Cerebellar nuclear complex (tissue), 1 donor: ENCODE measurements around the gene DGKE.

Experiments
- DNase-seq, 2 experiments: peaks; one replicate each; lab custom pipeline; 2025; lab: John Stamatoyannopoulos, UW

DGKE gene

DNA sequence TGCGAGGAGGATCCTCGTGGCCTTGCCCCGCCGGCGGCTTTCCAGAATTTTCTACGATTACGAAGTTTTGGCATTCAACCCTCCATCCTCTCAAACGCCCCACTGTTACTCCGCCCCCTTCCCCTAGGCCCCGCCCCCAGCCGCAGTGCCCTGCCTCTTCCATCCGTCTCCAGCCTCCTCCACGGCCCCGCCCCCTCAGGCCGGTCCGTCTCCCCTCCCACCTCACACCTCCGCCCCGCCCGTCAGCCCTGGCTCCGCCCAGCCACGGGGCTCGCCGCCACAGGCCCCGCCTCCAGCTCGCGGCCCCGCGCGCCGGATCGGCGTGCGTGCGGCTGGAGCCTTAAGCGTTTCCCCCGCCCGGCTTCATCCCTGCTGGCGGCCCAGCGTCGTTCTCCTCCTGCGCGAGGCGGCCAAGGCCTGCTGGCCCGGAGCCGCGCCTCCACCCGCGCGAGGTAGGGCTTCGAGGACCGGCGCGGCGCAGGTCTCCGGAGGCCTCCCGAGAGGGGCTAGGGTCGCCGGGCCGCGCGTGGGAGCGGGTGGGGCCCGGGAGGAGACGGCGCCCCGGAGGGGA, at the start of gene DGKE, which contains the start of gene C17orf67:
TSS of gene DGKE (plus strand) at position 343 of the 571 bp plus-strand sequence. CDS start 645 bp downstream, outside the sequence.
TSS of gene C17orf67 (minus strand) at position 112 of the 571 bp plus-strand sequence. CDS start 18,110 bp downstream, outside the sequence.
- peak; percentile 84 to 91 for DNase-seq

DNA sequence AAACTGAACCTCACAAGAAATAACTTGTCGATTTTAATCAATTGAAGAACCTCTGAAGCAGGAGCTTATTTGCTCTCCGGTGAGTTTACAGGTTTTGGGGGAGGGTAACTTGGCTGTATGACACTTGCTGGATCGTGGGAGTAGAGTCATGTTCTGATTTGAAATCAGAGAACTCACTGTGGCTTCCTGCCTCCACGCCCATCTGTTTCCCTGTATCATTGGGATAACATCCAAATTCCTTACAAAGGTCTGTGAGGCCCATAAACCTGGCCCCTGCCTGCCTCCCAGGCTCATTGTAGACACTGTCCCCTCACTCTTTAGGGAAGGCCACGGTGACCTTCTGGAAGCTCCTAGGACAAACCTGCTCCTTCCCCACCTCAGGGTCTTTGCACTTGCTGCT, 48.5 kb upstream of the DGKE start:
- no peak for DNase-seq

GRCh38 chr17:56785997-56786680, 47.8 kb upstream of the DGKE start:
- no peak for DNase-seq

DNA sequence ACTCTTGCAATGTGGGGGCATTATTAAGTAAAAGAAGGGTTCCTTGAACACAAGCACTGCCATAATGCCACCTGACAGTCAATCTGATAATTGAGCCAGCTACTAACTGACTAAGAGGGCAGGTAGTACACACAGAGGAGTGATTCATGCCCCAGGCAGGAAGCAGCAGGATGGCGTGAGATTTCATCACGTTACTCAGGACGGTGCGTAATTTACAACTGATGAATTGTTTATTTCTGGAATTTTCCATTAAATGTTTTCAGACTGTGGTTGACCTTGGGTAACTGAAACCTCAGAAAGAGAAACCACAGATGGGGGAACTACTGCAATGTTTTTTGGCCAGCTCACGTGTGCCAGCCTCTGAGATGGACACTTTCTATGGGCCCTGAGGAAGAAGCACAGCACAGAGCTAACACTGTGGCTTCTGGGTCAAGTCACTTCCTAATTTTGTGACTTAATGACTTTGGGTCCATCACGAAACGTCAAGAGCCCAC, 46.9 kb upstream of the DGKE start:
- DNase-seq, result no peak

DNA sequence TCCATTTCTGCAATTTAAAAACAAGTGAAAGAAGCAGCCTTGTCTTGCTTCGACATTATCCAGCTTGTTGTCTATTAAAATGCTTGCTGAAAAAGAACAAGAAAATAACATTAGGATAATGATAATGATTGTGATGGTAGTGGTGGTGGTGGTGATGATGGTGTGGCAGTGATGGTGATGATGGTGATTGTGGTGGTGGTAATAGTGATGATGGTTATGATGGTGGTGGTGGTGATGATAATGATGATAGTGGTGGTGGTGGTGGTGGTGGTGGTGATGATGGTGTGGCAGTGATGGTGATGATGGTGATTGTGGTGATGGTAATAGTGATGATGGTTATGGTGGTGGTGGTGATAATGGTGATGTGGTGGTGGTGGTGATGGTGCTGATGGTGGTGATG, 41.7 kb upstream of the DGKE start:
- no peak for DNase-seq

DNA sequence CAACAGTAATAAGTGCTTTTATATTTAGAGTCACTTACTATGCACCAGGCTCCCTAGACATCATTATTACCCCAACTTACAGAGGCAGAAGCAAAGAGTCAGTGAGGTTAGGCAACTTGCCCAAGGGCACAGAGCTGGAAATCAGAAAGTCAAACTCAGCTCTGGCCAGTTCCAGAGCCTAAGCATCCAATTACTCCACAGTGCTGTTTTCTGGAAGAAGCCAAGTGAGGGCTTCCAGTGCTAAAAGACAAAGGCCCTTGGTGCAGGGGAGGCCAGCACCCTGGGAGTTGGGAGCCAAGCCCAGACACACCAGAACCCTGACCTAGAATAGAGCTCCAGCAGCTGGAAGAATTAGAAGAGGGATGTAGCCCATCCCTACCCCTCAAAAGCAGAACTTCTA, 40.4 kb upstream of the DGKE start:
- DNase-seq, result no peak

GRCh38 chr17:56793957-56794356, 40.0 kb upstream of the DGKE start:
- DNase-seq, result no peak

DNA sequence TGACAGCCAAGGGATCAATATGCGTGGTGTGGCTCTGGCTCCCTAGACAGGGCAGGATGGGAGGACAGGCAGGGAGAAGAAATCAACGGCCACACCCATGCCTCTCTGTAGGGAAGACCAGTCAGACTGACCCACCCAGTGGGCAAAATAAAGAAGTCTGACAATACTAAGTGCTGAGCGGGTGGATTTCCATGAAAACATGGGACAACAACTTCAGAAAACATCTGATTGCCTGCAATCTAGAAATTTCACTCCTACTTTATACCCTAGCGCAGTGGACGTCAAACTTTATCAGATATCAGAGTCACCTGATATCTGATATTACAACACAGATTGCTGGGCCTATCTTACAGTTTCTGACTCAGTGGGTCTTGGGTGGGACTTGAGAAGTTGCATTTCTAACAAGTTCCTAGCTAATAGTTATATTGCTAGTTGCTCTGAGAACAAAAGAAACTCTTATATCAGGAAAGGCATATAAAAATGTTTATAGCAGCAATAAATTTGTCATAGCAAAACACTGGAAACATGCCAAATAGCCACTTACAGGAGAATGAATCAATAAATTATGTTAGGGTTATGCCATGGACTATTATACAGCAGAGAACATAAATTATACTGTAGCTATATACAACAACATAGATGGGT, 38.6 kb upstream of the DGKE start:
- DNase-seq, result no peak

DNA sequence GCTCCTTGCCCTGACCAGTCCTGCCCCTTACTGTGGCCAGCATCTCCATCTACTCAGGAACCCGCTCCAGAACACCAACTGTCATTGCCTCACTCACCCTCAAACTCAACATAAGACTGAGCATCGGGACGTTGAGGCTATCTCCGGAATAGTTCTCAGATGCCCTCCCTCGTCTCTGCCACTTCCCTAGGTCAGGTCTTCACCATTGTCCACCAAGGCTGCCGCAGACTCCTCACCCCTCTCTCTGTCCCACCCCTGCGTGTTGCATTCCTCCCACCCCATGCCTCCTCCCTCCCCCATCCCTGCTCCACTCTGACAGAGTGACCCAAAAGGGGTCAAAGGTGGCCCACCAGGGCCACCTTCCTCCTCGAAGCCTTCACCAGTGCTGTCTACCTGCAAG, 37.4 kb upstream of the DGKE start:
- no peak for DNase-seq

GRCh38 chr17:56798916-56799315, 35.0 kb upstream of the DGKE start:
- no peak for DNase-seq

DNA sequence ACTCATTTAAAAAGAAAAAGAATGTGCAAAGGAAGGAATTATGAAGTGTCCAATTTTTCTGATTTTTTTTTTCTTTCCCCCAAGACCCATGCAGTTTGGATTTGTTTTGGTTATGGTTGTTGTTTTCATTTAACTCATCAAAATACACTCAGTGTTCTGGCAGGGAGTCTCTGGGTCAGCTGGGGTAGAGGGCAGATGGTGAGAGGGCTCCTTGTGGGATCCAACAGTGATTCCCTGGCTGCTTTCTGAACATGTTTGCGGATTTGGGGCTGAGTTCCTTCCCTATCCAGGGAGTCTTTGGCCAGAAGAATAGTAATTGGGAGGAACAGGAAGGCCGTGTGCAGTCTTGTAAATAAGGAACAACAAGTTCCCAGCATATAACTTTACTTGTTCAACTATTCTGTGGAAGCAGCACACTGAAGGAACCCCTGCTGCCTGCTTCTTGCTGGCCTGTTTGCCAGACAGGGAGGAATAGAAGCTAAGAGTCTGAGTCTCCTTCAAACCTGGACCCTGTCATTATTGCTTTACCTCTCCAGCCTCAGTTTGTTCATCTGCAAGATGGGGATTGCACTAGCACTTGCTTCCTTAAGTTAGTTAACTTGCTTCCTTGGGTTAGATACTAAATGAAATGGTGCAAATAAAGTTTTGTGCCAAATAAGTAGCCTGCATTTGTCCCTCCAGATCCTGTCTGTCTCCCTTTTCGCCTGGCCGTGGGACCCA, 32.3 kb upstream of the DGKE start:
- DNase-seq, result no peak

DNA sequence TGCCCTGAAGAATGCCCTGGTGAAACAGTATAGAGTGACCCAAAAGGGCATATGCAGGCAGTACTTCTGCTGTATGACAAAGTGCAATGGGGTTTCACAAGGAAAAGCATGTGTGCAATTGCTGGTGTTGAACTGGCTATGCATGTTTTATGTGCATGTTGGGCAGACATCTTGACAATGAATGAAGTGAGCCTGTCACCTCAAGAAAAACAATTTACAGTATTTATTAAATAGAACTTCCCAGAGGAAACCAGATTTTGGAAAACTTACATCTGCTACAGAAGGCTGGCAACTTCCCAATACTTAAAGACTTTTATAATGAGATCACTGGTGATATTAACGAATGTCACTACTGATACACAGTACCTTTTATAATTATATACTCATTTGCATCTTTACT, 30.9 kb upstream of the DGKE start:
- no peak for DNase-seq

DNA sequence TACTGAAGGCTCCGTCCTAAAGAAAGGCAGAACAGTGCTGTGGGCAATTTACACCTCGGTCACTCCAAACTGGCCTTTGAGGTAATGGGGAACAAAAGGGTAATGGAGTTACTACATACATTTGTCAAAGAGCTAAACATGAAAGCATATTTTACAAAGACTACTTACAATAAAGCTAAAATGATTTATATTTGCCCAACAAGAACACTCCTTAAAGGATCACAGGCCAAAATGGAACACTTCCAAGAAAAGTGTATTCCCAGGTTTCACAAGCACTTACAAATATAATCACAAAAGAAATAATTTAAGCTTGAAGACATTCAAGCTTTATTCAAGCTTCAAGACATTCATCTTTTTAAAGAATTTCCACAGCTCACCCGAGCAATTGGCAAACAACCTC, 29.5 kb upstream of the DGKE start:
- DNase-seq, result no peak

DNA sequence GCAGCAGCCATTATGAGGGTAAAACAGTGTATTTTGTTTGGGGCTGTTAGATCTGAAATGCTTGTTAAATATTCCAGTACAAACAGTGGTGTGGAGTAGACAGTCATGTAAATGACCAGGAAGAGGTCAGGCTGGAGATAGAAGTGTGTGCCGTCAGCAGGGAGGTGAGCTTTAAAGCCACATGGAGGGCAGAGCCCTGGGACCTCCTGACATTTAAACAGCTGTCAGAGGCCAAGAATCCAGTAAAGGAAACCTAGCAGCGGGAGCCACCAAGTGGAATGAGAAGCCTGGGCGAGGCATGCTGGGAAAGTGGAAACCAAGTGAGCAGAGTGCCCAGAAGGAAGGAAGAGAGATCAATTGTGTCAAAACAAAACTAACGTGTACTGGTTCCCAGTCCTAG, 27.0 kb upstream of the DGKE start:
- no peak for DNase-seq

DNA sequence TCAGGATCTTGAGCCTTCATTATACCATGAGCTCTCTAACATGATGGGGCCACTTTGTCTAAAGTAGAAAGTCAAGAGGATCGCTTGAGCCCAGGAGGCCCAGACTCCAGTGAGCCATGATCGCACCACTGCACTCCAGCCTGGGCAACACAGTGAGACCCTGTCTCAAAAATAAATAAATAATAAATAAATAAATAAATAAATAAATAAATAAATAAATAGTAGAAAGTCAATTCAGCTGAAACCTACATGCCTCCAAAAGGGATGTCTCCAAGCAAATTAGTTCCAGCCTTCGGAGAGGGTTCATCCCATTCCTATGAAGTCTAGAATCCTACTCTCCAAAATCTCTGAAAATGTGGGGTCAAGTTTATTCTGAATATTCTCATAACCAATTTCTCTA, 26.2 kb upstream of the DGKE start:
- DNase-seq, result no peak

- DNase-seq, result no peak
Observed at GRCh38 chr17:56808503-56808902, 25.4 kb upstream of the DGKE start.

DNA sequence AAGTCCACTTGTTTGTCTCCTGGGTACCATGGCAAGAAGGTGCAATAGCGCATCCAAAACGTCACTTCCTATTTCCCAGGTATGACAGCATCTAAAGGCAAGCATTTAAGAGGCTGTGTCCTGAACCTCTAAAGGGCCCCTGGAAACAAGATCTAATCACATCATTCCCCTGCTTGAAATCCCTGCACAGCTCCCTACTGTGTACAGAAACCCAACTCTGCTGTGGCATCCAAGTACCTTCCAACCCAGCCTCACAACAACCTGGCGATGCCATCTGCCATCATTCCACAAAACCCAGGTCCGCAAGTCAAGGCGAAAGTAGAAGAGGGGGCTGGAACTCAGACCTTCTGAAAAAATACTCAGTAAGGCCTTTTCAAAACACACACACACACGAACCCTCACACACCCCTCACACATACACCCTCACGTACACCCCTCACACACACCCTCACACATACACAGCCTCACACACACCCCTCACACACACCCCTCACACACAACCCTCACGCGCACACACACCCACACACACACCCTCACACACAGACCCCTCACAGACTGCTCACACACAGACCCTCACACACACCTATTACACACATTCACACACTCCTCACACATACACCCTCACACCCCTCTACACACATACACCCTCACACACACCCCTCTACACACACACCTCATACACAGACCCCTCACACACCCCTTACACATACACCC, 24.7 kb upstream of the DGKE start:
- DNase-seq, result no peak

GRCh38 chr17:56809820-56810179, 24.2 kb upstream of the DGKE start:
- no peak for DNase-seq

DNA sequence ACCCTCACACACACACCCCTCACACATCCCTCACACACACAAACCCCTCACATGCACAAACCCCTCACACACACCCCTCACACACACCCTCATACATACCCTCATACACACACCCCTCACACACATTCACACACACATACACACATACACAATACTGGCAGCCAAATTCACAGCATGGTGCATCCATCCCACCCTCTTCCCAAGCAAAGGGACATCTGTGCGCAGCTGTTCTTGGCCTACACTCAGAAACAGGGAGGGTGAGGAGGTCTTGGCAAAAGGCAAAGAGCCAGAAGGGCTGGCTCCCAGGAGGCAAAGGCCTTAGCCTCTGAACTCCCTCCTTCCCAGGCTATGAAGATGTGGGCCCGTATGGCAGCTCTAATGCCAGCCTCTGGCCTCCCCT, 23.6 kb upstream of the DGKE start:
- no peak for DNase-seq

GRCh38 chr17:56810891-56811775, 22.8 kb upstream of the DGKE start:
- no peak for DNase-seq

DNA sequence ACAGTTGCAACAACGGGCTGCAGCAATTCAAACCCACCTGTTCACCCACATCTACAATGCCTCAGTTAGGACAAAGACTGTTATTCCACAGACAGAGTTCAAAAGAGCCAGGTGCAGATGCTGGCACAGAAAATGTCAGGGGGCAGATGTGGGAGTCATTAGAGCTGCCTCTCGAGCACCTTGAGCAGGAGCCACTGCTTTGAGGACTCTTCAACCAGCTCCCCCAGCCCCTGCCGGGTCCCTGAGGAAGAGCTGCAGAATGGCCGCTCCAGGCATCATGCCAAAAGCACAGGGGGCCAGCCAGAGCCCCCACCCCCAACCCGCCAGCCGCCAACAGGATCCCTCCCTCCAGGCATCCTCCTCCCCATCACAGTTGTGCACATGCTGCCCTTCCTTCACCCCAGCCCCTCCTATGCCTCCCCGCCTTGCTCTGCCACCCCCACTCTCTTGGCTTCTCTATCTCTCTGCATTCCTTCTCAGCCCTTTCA, 21.0 kb upstream of the DGKE start:
- DNase-seq, result no peak
